ENCODE data around the gene APBB2.

APBB2 gene

DNA sequence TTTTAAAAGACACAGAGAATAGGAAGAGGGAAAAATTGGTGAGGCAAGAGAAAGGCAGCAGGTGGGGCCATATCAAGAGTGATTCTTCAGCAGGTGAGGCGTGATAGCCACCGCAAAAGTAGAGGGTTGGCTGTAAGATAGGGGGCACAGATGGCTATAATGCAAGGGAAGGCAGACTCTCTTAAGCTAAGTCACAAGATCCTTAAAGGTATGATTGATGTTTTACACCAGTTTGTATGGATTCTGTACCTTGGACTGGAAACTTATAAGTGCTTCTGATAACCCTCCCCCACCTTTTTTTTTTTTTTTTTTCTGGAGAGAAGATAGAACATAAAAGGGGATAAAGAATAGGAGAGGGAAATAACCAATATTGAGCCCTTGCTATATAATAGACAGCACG lies 424.6 kb downstream of the APBB2 start:
- no peak for TF ChIP-seq CTCF (conservative IDR thresholded peaks at IDR 0.05; ENCODE audit: low read depth, low read length)
- no peak overlapping the region for H3K4me3 ChIP-seq (ENCODE audit: low read length)
- no peak for DNase-seq (ENCODE audit: low read depth)

- DNase-seq (ENCODE audit: low read depth): no peak
- H3K4me3 ChIP-seq (ENCODE audit: low read length): no peak overlapping the region
- no peak for TF ChIP-seq CTCF (conservative IDR thresholded peaks at IDR 0.05; ENCODE audit: low read depth, low read length)
Observed at GRCh38 chr4:40789031-40789430, 425.3 kb downstream of the APBB2 start.

DNA sequence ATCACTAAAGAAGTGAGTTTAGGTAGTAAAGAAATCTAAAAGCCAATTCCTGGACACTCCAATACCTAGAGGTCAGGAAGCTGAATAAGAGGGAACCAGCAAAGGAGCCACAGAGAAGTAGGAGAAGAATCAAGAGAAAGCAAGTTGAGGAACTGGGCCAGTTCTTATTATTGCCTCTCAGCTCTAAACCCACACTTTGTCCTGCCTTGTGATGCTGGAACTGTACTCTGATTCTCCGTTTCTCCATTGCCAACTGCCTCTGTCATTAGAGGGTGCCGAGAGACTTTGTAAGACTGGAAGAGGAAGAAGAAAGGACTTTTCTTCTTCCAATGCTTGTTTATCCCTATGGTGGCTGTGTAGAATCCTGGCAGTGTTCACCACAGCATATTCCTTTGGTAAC lies 426.0 kb downstream of the APBB2 start:
- DNase-seq (ENCODE audit: low read depth): no peak
- no peak overlapping the region for H3K4me3 ChIP-seq (ENCODE audit: low read length)
- TF ChIP-seq CTCF (conservative IDR thresholded peaks at IDR 0.05; ENCODE audit: low read depth, low read length): no peak

DNA sequence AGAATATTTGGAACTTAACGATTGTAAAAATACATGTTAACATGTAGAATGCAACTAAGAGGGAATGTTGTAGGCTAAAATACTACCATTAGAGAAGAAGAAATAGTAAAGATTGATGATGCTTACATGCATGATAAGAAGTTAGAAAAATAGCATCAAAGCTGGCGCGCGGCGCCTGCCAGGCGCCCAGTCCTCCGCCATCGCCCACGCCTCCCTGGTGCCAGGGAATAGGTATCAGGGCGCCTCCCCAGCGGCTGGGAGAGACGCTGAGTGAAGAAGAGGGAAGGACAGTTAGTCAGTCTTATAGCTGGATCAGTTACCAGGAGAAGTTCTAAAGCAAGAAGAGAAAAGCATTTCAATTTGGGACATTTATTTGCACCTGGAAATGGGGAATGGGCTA lies 428.6 kb downstream of the APBB2 start:
- no peak for TF ChIP-seq CTCF (conservative IDR thresholded peaks at IDR 0.05; ENCODE audit: low read depth, low read length)
- no peak for DNase-seq (ENCODE audit: low read depth)
- no peak overlapping the region for H3K4me3 ChIP-seq (ENCODE audit: low read length)

GRCh38 chr4:40782876-40783275 lies 431.5 kb downstream of the APBB2 start:
- TF ChIP-seq CTCF (conservative IDR thresholded peaks at IDR 0.05; ENCODE audit: low read depth, low read length): no peak
- no peak for DNase-seq (ENCODE audit: low read depth)
- H3K4me3 ChIP-seq (ENCODE audit: low read length): no peak overlapping the region

DNA sequence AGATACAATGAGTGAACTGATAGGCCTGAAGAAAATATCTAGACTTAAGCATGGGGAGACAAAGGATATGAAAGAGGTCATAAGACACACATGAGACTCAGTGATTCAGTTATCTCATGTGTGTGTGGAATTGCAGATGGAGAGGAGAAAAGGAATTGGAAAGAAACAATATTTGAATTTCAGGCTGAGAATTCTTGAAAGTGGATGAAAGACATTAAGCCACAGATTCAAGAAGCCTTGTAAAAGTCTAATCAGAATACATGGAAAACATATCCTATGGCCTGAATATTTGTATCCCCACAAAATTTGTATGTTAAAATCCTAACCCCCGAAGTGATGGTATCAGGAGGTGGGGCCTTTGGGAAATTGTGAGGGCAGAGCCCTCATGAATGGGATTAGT lies 436.3 kb downstream of the APBB2 start:
- no peak overlapping the region for H3K4me3 ChIP-seq (ENCODE audit: low read length)
- TF ChIP-seq CTCF (conservative IDR thresholded peaks at IDR 0.05; ENCODE audit: low read depth, low read length): no peak
- no peak for DNase-seq (ENCODE audit: low read depth)

- TF ChIP-seq CTCF (conservative IDR thresholded peaks at IDR 0.05; ENCODE audit: low read depth, low read length): no peak
- DNase-seq (ENCODE audit: low read depth): no peak
- H3K4me3 ChIP-seq (ENCODE audit: low read length): no peak overlapping the region
Observed at GRCh38 chr4:40769266-40769665, 445.1 kb downstream of the APBB2 start.

Data from retinal pigment epithelial cell (primary cell).